Hippocampal formation (tissue), 2 donors: ENCODE results near the gene MOV10L1.
"Not testable (repeated sequence)": the region's sequence is repeated elsewhere in the genome, so short reads cannot be mapped to it uniquely, and the experiment has no call there.

Experiments
- DNase-seq, 2 donors: peaks; one replicate each; lab custom pipeline; 2025; lab: John Stamatoyannopoulos, UW

The MOV10L1 gene

DNA sequence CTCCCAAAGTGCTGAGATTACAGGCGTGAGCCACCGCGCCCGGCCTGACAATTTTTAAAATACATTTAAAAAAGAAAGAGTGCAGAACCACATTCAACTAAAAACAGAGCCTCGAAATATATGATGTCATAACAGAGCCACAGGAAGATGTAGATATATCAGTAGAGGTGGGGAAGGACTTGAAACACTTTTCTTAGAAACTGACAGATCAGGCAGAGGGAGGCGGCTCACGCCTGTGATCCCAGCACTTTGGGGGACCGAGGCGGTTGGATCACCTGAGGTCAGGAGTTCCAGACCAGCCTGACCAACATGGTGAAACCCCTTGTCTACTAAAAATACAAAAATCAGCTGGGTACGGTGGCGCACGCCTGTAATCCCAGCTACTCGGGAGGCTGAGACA lies 11.6 kb upstream of the MOV10L1 start:
- no peak for DNase-seq

DNA sequence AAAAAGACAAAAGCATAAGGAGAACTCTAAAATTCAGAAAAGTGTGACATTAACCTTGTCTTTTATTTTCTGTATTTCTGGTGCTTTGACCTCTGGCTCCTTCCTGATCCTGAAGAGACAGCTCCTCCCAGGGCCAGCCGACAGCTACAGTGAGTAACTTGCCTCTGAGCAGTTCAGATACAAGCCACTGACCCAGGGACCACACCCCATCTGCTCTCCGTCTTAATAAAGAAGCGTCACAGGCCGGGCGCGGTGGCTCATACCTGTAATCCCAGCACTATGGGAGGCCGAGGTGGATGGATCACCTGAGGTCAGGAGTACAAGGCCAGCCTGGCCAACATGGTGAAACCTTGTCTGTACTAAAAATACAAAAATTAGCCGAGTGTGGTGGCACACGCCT lies 11.0 kb upstream of the MOV10L1 start:
- no peak for DNase-seq

DNA sequence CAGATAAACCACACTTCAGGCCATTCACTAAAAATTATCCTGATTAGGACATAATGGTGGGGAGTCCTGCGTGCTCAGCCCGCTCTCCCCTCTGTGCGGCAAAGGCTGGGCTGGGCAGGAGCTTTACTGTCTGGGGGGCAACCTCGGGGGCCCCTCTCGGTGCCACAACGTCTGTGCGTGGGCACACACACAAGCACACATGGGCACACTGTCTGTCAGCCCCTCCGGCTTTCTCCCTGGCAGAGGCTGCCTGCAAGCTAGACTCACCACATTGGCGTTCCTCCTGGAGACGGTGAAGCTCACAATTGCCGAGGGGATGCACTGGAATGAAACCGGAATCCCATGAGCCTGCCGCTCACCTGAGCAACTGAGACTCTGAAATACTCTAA lies 9.7 kb upstream of the MOV10L1 start:
- no peak for DNase-seq

DNA sequence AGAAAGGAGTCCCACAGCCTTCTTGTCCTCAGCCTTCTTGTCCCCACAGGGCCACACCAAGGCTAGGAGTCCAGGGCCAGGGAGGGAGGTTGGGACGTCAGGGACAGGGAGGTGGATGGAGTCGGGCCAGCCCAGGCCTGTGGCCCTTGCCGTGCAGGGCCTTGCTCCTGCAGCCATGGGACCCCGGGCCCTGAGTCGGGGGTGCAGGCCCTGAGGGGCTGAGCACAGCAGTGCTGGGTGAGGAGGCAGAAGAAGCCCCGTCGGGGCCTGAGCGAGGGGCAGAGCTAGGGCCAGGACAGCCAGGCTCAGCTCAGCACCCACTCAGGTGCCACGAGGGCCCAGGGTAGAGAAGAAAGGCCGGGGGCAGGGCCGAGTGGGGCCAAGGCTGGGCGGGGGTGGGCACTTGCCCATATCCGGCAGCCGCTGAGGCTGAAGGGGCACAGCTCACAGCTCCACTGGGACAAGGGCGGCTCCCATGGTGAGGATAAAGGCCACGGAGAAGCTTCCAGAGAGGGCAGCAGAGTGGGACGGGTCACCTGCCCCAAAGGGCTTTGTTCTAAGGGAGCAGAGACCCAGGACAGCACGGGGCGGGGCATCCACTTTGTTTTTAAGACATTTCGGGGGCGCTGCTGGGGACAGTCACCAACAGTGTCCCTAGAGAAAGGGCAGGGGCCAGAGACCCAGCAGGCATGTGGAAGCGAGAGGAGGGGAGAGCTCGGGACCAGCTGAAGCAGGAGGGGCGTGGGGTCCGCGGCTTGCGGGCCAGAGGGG lies 8.2 kb upstream of the MOV10L1 start:
- no peak for DNase-seq

DNA sequence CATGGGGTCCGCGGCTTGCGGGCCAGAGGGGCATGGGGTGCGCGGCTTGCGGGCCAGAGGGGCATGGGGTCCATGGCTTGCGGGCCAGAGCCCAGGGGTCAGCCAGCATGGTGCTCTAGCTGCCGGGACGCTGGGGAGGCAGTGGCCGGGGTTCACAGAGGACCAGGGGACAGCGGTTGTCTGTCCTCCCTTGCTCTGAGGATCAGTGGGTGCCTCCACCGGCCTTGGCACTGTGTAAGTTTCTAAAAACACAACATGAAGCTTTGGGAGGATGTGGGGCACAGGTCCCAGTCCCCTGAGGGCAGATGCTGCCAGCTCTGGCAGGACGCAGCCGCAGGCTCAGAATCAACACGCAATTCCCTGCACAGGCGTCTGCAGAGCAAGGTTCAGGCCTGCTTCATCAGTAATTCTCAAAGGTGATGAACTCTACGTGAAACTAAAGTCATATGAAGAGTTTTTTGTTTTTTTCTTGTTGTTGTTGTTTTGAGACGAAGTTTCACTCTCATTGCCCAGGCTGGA lies 7.5 kb upstream of the MOV10L1 start:
- no peak for DNase-seq

DNA sequence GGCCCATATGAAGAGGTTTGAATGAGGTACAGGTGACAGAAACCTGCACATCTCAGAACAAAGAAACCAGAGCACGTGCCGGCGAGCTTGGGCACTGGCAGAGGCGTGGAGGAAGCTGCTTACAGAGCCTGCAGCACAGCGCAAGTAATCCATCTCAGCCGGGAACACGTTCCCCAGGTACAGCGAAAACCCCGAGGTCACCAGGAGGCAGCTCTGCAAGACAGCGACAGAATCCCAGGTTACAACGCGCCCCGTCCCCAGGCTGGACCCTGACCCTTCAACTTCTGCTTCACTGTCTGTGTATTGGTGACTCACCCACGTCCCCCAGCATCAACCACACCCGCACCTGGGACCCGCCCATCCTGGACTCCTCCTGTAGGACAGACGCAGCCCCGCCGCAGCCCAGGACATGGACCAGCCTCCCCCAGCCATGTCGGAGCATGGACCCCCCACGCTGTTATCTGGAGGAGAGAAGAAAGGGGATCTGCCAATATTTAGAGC lies 6.8 kb upstream of the MOV10L1 start:
- no peak for DNase-seq

DNA sequence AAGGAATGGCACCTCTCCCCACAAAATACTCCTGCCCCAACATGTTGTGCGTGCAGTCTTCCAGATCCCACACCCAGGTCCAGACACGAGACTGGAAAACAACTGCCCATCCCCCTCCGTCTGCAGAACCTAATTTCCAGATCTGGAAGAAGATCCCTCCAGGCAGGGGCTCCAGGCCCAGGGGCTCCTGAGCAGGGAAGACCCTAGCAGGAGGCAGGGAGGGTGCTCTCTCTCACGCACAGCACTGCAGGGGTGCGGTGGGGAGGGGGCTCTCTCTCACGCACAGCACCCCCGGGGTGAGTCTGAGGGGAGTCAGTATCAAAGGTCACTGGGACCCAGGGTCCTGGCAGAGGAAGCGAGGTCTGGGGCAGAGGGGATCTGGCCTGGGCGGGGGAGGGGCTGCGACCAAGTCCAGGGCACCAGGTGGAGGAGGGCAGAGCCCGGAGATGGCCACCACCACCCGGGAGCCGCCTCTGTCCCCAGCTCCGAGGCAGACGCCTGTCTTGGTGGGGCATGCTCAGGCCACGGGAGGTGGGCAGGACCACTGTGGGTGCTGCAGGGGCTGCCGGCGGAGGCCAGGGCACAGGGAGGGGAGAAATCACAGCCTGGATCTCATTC lies 6.2 kb upstream of the MOV10L1 start:
- DNase-seq: no peak

DNA sequence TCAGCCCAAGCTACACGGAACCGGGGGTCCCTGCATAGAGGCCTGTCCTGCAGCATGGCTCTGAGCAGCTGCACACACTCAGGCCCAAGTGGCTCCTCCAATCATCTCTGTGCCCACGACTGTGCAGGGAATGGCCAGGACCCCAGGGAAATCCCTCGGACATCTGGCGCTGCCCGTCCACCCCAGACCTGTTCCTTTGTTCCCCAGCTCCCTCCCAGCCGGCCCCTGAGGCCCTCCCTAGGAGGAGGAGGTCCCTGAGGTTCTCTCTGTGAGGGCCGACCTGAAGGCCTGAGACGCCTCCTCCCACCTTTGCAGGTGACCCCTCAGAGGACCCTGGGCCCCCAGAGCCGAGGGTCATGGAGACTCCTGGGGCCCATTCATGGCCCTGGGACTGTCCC lies 5.7 kb upstream of the MOV10L1 start:
- no peak for DNase-seq

DNA sequence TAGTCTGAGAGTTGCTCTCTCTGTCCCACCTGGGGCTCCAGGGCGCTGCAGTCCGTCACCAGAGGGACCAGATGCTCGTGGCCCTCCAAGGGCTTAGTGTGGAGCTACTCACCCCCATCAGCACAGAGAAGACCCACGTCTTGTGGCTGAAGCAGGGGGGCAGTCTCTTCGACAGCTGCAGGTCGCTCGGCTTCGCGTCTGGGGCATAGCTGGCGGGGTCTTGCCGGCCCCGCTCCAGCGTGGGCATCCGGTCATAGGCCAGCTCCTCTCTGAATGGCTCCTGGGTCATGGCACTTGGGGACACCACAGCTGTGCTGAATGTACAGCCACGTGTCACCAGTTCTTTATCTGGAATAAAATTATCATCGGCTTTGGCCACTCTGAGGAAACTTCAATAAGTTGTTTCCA lies 5.2 kb upstream of the MOV10L1 start:
- no peak for DNase-seq

DNA sequence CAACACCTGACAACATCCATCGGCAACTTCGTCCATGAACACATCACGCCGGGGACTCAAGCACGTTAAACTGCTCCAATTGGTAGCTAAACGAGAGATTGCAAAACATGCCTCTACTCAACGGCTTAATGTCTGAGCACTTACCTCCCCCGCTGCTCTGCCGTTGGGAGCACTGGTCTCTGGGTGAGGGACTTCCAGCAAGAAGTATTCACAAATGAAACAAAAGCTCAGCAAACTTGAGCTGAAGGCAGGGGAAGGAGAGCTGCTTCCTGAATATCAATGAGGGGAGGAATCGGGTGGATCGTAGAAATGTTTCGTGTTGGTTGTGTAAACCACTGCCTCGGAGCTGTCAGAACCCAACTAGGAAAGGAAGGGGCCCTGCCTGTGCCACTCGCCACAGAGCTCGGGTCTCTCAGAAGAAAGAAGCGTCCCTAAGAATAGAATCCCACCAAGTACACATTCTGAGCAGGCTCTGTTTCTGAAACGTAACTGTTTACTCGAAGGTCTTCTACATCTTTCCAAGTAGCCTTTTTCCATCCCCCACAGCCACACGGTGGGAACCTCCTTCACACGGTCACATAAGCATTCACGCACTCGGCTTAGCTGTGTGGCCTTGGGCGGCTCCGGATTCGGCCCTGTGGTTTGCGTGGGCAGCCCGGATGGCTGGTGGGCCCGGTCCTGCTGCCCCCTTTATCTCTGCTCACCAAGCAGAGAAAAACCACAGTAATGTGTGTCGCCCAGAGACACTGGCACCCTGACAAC lies 4.4 kb upstream of the MOV10L1 start, which contains the start of gene MLC1:
TSS of gene MLC1 (minus strand) at position 216 of the 762 bp plus-strand sequence. CDS start 524 bp downstream, outside the sequence.
- peak in 1 of 2 donors; percentile 47 for DNase-seq

DNA sequence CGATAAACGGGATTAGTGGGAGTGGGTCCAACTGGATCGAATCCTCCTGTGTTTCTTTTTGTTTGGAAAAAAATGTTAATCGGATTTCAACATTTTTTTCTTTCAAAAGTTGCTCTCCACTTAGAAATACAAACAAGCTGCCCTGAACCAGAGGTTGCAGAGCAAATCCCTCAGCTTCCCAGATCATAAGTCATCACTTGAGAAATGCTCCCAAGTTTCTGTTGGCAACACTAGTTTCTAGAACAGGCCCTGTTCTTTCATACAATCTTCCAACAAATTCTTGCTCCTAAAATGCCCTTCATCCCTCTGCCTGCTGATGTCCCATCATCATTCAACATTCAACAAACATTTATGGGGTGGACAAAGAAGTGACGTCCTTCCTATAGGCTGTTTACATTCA lies 3.3 kb upstream of the MOV10L1 start:
- no peak for DNase-seq

DNA sequence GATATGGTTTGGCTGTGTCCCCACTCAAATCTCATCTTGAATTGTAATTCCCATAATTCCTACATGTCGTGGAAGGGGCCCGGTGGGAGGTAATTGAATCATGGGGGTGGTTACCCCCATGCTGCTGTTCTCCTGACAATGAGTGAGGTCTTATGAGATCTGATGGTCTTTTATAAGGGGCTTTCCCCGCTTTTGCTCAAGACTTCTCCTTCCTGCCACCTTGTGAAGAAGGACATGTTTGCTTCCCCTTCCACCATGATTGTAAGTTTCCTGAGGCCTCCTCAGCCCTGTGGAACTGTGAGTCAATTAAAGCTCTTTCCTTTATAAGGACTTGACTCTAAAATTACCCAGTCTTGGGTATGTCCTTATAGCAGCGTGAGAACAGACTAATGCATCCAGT lies 2.8 kb upstream of the MOV10L1 start:
- not testable (repeated sequence) for DNase-seq

DNA sequence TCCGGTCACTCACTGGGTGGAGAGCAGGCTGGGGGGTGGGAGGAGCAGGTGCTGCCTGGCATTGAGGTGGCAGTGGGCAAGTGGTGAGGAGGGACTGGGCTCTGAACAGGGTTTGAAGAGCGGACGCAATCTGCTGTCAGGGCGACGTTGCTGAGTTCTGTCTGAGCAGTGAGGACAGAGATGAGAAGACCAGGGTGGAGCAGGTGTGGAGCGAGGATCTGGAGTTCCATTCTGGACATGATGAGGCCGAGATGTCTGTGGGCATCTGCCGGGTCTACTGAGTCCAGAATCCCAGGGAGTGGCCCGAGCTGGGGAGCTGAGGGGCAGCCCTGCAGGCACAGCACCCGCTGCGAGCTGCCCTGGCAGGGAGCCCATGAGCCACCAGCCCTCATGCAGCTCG lies 2.2 kb upstream of the MOV10L1 start:
- DNase-seq: no peak

DNA sequence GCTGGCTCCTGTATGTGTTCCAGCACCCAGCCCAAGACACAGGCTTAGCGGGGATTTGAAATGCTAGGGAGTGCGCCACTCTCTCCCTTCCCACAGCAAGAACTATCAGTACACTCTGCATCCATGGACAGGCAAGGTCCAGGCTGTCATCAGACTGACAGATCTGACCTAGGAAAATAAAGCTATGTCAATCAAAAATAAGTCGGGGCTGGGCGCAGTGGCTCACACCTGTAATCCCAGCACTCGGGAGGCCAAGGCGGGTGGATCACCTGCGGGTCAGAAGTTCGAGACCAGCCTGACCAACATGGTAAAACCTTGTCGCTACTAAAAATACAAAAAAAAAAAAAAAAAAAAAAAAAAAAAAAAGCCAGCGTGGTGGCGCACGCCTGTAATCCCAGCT lies 1.7 kb upstream of the MOV10L1 start:
- DNase-seq: no peak

DNA sequence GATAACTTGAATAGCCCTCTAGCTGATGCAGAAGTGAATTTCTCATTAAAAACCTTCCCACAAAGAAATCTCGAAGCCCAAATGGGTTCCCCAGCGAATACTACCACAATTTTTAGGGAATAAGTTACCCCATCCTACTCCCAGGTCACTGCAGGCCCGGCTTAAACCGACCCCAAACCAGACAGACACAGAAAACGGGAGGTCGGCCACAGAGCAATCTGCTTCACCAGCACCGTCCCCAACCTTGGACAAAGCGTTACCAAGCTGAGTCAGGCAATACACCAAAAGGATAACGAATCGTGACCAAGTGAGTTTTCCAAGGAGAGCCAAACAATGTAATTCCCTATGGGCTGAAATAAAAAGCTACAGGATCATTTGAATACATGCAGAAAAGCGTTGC lies 575 bp upstream of the MOV10L1 start:
- no peak for DNase-seq

DNA sequence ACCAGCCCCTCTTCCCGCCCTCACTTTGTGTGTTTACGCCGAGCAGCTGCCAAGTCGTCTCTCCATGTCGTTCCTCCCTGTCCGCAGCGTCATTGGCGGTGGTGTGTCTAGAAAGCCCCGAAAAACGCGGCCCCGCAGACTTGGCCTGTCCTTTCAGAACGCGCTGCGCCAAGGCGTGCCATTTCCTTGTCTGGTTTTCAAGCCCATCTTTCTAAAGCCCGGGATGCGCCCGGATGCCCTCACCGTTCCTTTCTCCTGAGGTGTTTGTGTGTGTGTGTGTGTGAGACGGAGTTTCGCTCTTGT lies 557 bp downstream of the MOV10L1 start:
- no peak for DNase-seq

DNA sequence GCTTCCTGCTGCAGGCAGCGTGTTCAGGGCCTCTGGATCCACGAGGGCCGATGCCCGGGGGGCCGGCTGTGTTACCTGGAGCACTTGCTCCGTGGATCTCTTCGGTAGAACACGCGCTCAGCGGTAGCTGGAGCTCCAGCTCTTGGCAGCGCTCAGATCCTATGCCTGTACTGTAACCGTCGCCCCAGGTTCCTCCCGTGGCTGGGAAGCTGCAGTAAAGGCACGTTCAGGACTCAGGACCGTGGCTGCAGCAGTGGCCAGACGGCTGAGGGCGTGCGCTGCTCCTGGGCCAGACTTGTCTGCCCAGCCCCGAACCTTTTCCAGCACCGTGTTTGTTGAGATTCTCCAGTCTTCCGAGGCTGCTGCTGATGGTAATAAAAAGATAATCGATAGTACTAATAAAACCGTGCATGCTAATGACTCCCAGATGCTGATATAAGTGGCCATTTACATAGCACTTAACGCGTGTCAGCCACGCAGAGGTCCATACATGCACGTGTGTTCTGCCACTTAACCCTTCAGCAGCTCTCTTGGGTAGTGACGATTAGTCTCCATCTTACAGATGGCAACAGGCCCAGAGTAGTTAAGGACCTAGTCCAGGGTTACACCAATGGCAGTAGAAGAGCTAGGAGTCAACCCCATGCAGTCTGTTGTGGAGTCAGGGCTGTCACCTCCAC lies 1.4 kb downstream of the MOV10L1 start:
- DNase-seq: no peak

DNA sequence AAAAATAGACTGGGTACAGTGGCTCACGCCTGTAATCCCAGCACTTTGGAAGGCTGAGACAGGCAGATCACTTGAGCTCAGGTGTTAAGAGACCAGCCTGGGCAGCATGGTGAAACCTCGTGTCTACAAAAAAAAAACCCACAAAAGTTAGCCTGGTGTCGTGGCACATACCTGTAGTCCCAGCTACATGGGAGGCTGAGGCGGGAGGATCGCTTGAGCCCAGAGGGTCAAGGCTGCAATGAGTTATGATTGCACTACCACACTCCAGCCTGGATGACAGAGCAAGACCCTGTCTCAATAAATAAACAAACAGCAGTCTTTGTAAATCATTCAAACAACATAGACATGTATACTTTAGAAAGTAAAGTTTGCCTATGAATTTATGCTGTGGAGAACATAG lies 2.5 kb downstream of the MOV10L1 start:
- DNase-seq: no peak

DNA sequence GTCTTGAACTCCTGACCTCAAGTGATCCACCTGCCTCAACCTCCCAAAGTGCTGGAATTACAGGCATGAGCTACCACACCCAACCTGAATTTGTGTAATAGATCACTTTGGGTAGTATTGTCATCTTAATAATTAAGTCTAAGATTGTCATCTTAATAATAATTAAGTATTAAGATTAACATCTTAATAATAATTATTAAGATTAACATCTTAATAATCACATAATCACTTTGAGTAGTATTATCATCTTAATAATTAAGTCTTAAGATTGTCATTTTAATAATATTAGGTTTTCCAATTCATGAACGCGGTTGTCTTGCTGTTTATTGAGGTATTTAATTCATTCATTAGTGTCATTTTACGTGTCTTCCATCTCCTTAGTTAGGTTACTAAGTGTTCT lies 8.2 kb downstream of the MOV10L1 start:
- no peak for DNase-seq

DNA sequence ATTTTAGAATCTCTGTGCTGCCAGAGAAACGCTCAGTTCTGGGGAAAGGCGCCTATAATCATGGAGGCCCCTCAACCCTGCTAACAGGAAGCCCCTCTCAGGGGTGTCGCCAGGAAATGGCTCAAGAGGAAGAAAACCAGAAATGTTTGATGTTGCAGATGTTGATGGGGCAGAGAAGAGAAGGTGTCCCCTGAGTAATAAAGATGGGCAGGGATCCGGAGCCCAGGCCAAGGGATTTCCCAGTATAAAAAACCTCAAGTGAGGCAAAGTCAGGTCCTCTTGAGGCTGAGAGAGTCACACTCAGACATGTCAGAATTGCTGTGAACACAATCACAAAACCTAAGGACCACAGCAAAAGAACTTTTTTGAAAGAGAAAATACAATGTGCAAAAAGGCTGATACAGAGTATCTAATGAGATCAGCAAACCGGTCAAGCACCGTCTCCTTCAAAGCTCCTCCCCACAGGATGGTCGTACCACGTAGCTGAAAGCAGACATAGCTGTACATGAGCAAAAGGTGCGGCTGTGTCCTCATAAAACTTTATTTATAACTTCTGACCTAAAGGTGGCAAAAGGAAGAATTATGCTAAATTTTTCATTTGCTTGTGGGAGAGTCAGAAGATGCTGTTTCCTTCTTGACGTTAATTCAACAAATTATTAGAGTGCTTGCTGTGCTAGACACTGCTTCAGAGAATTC lies 12.2 kb downstream of the MOV10L1 start:
- no peak for DNase-seq

DNA sequence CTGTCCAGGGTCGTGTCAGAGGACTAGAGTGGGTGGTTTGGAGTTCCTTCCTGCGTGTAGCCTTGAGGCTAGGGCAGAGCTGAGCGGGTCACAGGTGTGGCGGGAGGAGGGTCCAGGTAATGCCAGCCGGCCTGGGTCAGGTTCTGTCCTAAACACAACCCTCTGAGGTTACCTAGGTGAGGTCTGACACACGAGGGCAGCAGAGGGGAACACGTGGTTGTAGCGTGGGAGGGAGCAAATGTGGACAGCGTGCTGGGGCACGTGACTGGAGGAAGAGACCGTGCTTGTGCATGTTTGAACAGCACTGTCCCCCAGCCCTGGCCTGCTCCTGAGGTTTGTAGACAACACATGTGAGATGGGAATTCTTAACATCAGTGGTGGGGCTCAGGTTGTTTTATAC lies 13.1 kb downstream of the MOV10L1 start:
- DNase-seq: no peak

DNA sequence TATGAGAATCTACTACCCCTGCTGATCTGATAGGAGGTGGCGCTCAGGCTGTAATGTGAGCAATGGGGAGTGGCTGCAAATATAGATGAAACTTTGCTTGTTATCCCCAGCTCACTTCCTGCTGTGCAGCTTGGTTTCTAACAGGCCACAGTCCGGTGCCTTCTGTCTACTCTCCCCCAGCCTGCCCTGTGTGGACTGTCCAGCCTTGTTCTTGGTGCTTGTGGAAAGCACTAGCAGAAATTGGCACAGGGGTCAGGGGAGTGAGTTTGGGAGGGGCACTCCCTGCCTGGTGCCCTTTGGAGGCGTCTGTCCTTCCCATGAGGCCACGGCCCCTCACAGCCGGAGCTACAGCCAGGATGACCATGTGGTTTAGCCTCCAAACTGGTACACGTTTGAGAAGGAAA lies 14.3 kb downstream of the MOV10L1 start:
- DNase-seq: no peak
